Gastroesophageal sphincter (tissue), 3 donors: ENCODE measurements around the gene KLK13.

Experiments used
- CTCF ChIP-seq, 4 experiments: fragments of 200-600 bp in 2 of 4; fragments of 450-650 bp in 2 of 4; sonication (generic) in 1 of 4; IDR thresholded peaks; one replicate each; pipeline ENCODE4 v1.5.1; 2017 to 2019; ENCODE audit warnings: antibody characterized with exemption in 4 of 4, mild to moderate bottlenecking in 2 of 4, moderate library complexity in 2 of 4
- POLR2A ChIP-seq, 2 donors: fragments of 450-650 bp; IDR thresholded peaks; one replicate each; pipeline ENCODE4 v1.6.1; 2017; ENCODE audit warnings: antibody characterized with exemption in 2 of 2, mild to moderate bottlenecking in 2 of 2, moderate library complexity in 1 of 2
- POLR2AphosphoS5 ChIP-seq: sonication (generic); formaldehyde crosslinking; IDR thresholded peaks from one replicate; pipeline ENCODE4 v1.6.1; 2017; ENCODE audit warnings: antibody characterized with exemption

DNA sequence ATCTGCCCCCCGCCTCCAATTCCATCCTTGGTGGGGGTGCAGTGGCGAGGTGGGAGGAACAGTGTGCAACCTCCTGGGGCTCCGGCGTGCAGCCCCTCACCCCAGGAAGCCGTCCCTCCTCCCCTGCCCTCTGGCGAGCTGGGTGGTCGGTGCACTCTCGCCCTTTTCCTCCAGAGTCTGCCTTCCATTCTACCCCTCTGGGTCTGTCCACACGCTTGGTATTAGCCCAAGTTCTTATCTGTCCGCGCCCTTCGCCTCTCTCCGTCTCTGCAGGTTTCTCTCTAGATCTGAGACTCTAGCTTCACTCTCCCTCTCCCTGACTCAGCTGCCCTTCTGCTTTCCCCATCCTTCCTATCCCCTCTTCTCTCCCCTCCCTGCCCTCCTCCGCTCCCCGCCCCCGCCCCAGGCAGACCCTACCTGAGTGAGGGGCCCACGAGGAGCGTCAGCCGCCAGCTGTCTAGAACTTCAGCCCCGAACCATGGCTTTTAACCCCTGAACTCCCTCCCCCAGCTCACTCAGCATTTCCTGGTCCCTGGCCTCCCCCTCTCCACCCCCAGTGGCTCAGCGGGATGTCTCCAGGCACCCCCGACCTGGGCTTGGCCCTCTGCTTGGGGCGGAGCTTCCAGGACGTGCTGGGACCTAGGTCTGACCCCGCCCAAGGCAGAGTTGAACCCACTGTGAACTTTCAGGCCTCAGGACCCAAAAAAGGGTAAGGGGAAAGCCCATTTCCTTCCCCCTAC, 499 bp upstream of the KLK13 start:
- no peak for TF ChIP-seq CTCF (IDR thresholded peaks at IDR 0.05)
- TF ChIP-seq POLR2A (IDR thresholded peaks at IDR 0.05), result no peak
- no peak for TF ChIP-seq POLR2AphosphoS5
